Activated naive CD4-positive, alpha-beta T cell treated with anti-CD3 and anti-CD28 coated beads for 36 hours (primary cell): ENCODE measurements around the gene SLC27A1. TPM values are rescaled to one million over a fixed set of nuclear protein-coding genes. Genes with fewer than 3 reads are reported as not detected.
"Not testable (repeated sequence)": the region's sequence is repeated elsewhere in the genome, so short reads cannot be mapped to it uniquely, and the experiment has no call there.

Experiments used
- CTCF ChIA-PET: fragments of 350-600 bp; sonication (Branson Sonifier 250); formaldehyde crosslinking; loops from one replicate; lab custom pipeline; 2021; ENCODE audit warnings: antibody characterized with exemption; lab: Charles Lee
- DNase-seq: peaks from one replicate; pipeline ENCODE4 v3.0.0-alpha.2; 2020
- H3K27ac Mint-ChIP-seq: one replicate; pipeline ENCODE4 v1.8.0; 2021; ENCODE audit warnings: mild to moderate bottlenecking, mixed read lengths
- H3K27me3 Mint-ChIP-seq: one replicate; pipeline ENCODE4 v1.8.0; 2021; ENCODE audit warnings: low read depth, mixed read lengths
- H3K36me3 Mint-ChIP-seq: one replicate; pipeline ENCODE4 v1.8.0; 2021; ENCODE audit warnings: low read depth, mixed read lengths
- H3K4me1 Mint-ChIP-seq: one replicate; pipeline ENCODE4 v1.8.0; 2021; ENCODE audit warnings: low read depth, mixed read lengths
- H3K4me3 Mint-ChIP-seq: one replicate; pipeline ENCODE4 v1.8.0; 2021; ENCODE audit warnings: mild to moderate bottlenecking, moderate library complexity, mixed read lengths
- H3K9me3 Mint-ChIP-seq: one replicate; pipeline ENCODE4 v1.8.0; 2021; ENCODE audit warnings: mixed read lengths
- intact Hi-C: fragments of 100-400 bp; cut with micrococcal nuclease; formaldehyde crosslinking; loops from one replicate; pipeline ENCODE4 v1.15.1; 2023
- total RNA-seq, 2 experiments: library from RNA; stranded (reverse); gene quantifications; one replicate each; pipeline ENCODE4 v1.2.3, GENCODE V29; 2021

Gene SLC27A1
- total RNA-seq, 2 experiments from 2014 or later, result 1.2 to 1.7 TPM

DNA sequence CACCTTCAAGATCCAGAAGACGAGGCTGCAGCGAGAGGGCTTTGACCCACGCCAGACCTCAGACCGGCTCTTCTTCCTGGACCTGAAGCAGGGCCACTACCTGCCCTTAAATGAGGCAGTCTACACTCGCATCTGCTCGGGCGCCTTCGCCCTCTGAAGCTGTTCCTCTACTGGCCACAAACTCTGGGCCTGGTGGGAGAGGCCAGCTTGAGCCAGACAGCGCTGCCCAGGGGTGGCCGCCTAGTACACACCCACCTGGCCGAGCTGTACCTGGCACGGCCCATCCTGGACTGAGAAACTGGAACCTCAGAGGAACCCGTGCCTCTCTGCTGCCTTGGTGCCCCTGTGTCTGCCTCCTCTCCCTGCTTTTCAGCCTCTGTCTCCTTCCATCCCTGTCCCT, 34.1 kb downstream of the SLC27A1 start:
- DNase-seq, result no peak

DNA sequence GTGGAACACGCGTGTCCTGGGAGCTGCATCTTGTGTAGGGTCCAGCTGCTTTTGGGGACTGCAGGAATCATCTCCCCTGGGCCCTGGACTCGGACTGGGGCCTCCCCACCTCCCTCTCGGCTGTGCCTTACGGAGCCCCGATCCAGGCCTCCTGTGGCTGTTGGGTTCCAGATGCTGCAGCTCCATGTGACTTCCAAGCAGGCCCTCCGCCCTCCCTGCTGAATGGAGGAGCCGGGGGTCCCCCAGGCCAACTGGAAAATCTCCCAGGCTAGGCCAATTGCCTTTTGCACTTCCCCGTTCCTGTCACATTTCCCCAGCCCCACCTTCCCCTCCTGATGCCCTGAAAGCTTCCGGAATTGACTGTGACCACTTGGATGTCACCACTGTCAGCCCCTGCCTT, 34.9 kb downstream of the SLC27A1 start:
- Mint-ChIP-seq H3K36me3 (peaks cover 3% of the 10 kb centered on the region), H3K9me3 (no peaks in the 10 kb centered on the region), H3K4me1 (peaks cover 19% of the 10 kb centered on the region), H3K27ac (no peak overlapping the region), H3K4me3 (no peak overlapping the region), H3K27me3 (no peaks in the 10 kb centered on the region)
- intact Hi-C loops, result no loop called here
- DNase-seq, result no peak
- CTCF ChIA-PET, result interaction anchor here (0.6 to 2.0 kb wide), 3 partner anchors 9 to 415 kb away, joined by 3 to 6 read pairs (median 6); no protein-coding TSS in a partner anchor

More for the DNA sequence above, 34.1 kb downstream of the SLC27A1 start:
- CTCF ChIA-PET, result interaction anchor here (1.2 to 2.0 kb wide), 2 partner anchors 8 to 10 kb away, joined by 3 to 6 read pairs; no protein-coding TSS in a partner anchor
- Mint-ChIP-seq H3K9me3 (no peaks in the 10 kb centered on the region), H3K4me3 (no peak overlapping the region), H3K27ac (no peak overlapping the region), H3K36me3 (no peaks in the 10 kb centered on the region), H3K4me1 (peaks cover 19% of the 10 kb centered on the region), H3K27me3 (no peaks in the 10 kb centered on the region)
- intact Hi-C loops, result no loop called here

- intact Hi-C loops, result no loop called here
- CTCF ChIA-PET, result interaction anchor here (1.2 kb wide), 1 partner anchor 9 kb away, joined by 3 read pairs; no protein-coding TSS in a partner anchor
- H3K27me3 Mint-ChIP-seq, result no peaks in the 10 kb centered on the region
- no peak for DNase-seq
- H3K36me3 Mint-ChIP-seq, result peaks cover 4% of the 10 kb centered on the region
- no peak overlapping the region for H3K27ac Mint-ChIP-seq
- H3K4me1 Mint-ChIP-seq, result peaks cover 25% of the 10 kb centered on the region
- no peak overlapping the region for H3K4me3 Mint-ChIP-seq
- no peaks in the 10 kb centered on the region for H3K9me3 Mint-ChIP-seq
Measured at GRCh38 chr19:17506745-17507144, 36.4 kb downstream of the SLC27A1 start.

GRCh38 chr19:17508558-17508933, 38.2 kb downstream of the SLC27A1 start:
- intact Hi-C loops, H3K9me3 Mint-ChIP-seq, DNase-seq, H3K36me3 Mint-ChIP-seq, H3K4me3 Mint-ChIP-seq, H3K27me3 Mint-ChIP-seq: not testable (repeated sequence)
- peaks cover 35% of the 10 kb centered on the region for H3K4me1 Mint-ChIP-seq
- peak overlapping the region; percentile 32 for H3K27ac Mint-ChIP-seq
- CTCF ChIA-PET, result interaction anchor here (0.8 to 3.5 kb wide), 2 partner anchors 9 to 12 kb away, joined by 3 to 21 read pairs; no protein-coding TSS in a partner anchor

- Mint-ChIP-seq H3K9me3 (no peaks in the 10 kb centered on the region), H3K4me1 (peaks cover 37% of the 10 kb centered on the region), H3K27ac (peak overlapping the region; percentile 93), H3K4me3 (peak overlapping the region; percentile 93), H3K27me3 (no peaks in the 10 kb centered on the region), H3K36me3 (peaks cover 4% of the 10 kb centered on the region)
- CTCF ChIA-PET, result interaction anchor here (0.6 to 3.5 kb wide), 3 partner anchors 12 to 16 kb away, joined by 4 to 21 read pairs (median 4); no protein-coding TSS in a partner anchor
- DNase-seq, result no peak
- intact Hi-C loops, result loop anchor here (5.0 kb wide), 2 partner anchors 203 to 347 kb away; partner anchors contain the start of genes DDA1, MRPL34 and RPL18A
Measured at GRCh38 chr19:17510220-17510993, 40.1 kb downstream of the SLC27A1 start.

- Mint-ChIP-seq H3K36me3 (peaks cover 11% of the 10 kb centered on the region), H3K27ac (peak overlapping the region; percentile 73), H3K4me3 (peak overlapping the region; percentile 93), H3K9me3 (no peaks in the 10 kb centered on the region), H3K27me3 (no peaks in the 10 kb centered on the region), H3K4me1 (peaks cover 37% of the 10 kb centered on the region)
- intact Hi-C loops, result loop anchor here (1.0 to 5.0 kb wide), 6 partner anchors 11 to 345 kb away; partner anchors contain the start of genes COLGALT1, DDA1, MRPL34 and RPL18A
- DNase-seq, result peak; percentile 85
- CTCF ChIA-PET, result interaction anchor here (0.6 to 3.5 kb wide), 3 partner anchors 11 to 60 kb away, joined by 4 to 21 read pairs (median 4); no protein-coding TSS in a partner anchor
Measured at GRCh38 chr19:17511724-17512573, 41.6 kb downstream of the SLC27A1 start.

DNA sequence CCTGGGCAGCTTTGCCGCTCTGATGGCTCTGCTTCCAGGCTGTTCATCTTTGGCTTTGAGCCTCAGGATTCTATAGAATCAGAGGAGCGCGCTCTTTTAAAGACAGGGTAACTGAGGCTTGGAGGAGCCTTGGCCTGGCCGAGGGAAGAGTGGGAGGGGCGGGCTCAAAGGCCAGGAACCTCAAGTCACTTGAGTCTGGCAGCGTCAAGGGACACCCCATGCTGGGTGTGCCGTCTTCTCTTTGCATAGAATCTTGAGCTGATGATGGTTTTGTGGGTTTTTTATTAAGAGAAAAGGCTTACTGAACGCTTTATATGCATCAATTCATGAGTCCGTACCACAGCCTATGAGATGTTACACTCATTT, 42.2 kb downstream of the SLC27A1 start:
- intact Hi-C loops, result loop anchor here (5.0 kb wide), 2 partner anchors 205 to 345 kb away; partner anchors contain the start of genes DDA1, MRPL34 and RPL18A
- DNase-seq, result no peak
- peaks cover 17% of the 10 kb centered on the region for H3K36me3 Mint-ChIP-seq
- H3K9me3 Mint-ChIP-seq, result peaks cover 5% of the 10 kb centered on the region
- H3K4me1 Mint-ChIP-seq, result peaks cover 36% of the 10 kb centered on the region
- H3K27ac Mint-ChIP-seq, result peak overlapping the region; percentile 68
- CTCF ChIA-PET, result interaction anchor here (0.6 to 1.5 kb wide), 3 partner anchors 11 to 154 kb away, joined by 3 to 4 read pairs (median 4); no protein-coding TSS in a partner anchor
- H3K4me3 Mint-ChIP-seq, result peak overlapping the region; percentile 93
- H3K27me3 Mint-ChIP-seq, result no peaks in the 10 kb centered on the region

- CTCF ChIA-PET, result interaction anchor here (1.3 kb wide), 1 partner anchor 20 kb away, joined by 9 read pairs; no protein-coding TSS in a partner anchor
- intact Hi-C loops, result no loop called here
Measured at GRCh38 chr19:17515408-17516149, 45.3 kb downstream of the SLC27A1 start.

GRCh38 chr19:17517898-17518297, 47.6 kb downstream of the SLC27A1 start:
- peaks cover 7% of the 10 kb centered on the region for H3K9me3 Mint-ChIP-seq
- intact Hi-C loops, result no loop called here
- H3K4me3 Mint-ChIP-seq, result no peak overlapping the region
- DNase-seq, result no peak
- H3K27me3 Mint-ChIP-seq, result no peaks in the 10 kb centered on the region
- peaks cover 22% of the 10 kb centered on the region for H3K36me3 Mint-ChIP-seq
- H3K27ac Mint-ChIP-seq, result no peak overlapping the region
- peaks cover 6% of the 10 kb centered on the region for H3K4me1 Mint-ChIP-seq
- CTCF ChIA-PET, result interaction anchor here (0.7 kb wide), 1 partner anchor 22 kb away, joined by 3 read pairs; no protein-coding TSS in a partner anchor

More at GRCh38 chr19:17515408-17516149, 45.3 kb downstream of the SLC27A1 start:
- H3K9me3 Mint-ChIP-seq, result peaks cover 7% of the 10 kb centered on the region
- peaks cover 24% of the 10 kb centered on the region for H3K36me3 Mint-ChIP-seq
- H3K4me3 Mint-ChIP-seq, result no peak overlapping the region
- H3K27ac Mint-ChIP-seq, result no peak overlapping the region
- peaks cover 14% of the 10 kb centered on the region for H3K4me1 Mint-ChIP-seq
- no peak for DNase-seq
- no peaks in the 10 kb centered on the region for H3K27me3 Mint-ChIP-seq

DNA sequence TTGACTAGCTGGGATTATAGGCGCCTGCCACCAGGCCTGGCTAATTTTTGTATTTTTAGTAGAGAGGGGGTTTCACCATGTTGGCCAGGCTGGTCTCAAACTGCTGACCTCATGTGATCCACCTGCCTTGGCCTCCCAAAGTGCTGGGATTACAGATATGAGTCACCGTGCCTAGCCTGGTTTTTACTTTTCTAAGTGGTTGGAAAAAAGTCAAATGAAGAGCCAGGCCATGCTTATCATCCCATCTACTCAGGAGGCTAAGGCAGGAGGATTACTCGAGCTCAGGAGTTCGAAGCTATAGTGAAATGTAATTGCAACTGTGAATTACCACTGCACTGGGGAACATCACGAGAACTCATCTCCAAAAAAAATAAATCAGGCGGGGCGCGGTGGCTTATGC, 48.3 kb downstream of the SLC27A1 start:
- intact Hi-C loops, CTCF ChIA-PET, DNase-seq, H3K27me3 Mint-ChIP-seq, H3K27ac Mint-ChIP-seq, H3K4me3 Mint-ChIP-seq, H3K9me3 Mint-ChIP-seq: not testable (repeated sequence)
- peaks cover 22% of the 10 kb centered on the region for H3K36me3 Mint-ChIP-seq
- peaks cover 11% of the 10 kb centered on the region for H3K4me1 Mint-ChIP-seq

DNA sequence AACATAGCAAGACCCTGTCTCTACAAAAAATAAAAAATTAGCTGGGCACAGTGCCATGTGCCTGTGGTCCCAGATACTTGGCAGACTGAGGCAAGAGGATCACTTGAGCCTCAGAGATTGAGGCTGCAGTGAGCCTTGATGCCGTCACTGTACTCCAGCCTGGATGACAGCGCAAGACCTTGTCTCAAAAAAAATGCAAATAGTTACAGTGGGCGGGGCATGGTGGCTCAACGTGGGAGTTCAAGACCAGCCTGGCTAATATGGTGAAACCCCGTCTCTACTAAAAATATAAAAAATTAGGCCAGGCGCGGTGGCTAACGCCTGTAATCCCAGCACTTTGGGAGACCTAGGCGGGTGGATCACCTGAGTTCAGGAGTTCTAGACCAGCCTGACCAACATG, 49.6 kb downstream of the SLC27A1 start:
- H3K4me1 Mint-ChIP-seq, result peaks cover 15% of the 10 kb centered on the region
- intact Hi-C loops, result no loop called here
- DNase-seq, result no peak
- H3K9me3 Mint-ChIP-seq, result peaks cover 7% of the 10 kb centered on the region
- peaks cover 22% of the 10 kb centered on the region for H3K36me3 Mint-ChIP-seq
- H3K27me3 Mint-ChIP-seq, result no peaks in the 10 kb centered on the region
- CTCF ChIA-PET, result interaction anchor here (0.6 to 1.2 kb wide), 2 partner anchors 24 to 60 kb away, joined by 3 to 4 read pairs; no protein-coding TSS in a partner anchor
- H3K4me3 Mint-ChIP-seq, result no peak overlapping the region
- no peak overlapping the region for H3K27ac Mint-ChIP-seq
